ENCODE data around the gene SPART. TPM values are rescaled to one million over a fixed set of nuclear protein-coding genes. Genes with fewer than 3 reads are reported as not detected.
A peak's percentile ranks its signal among the peaks of the same experiment; 100 is the strongest.

Gene SPART
- total RNA-seq, 6 experiments from 2014 or later: 8.1 to 16.4 (median 9.5) TPM

GRCh38 chr13:36354842-36355623, 8.8 kb upstream of the SPART start:
- Histone ChIP-seq H3K4me1 (peaks cover 0 to 7% (median 0%) of the 10 kb centered on the region in 4 donors), H3K9me3 (no peaks in the 10 kb centered on the region), H3K27ac (no peak overlapping the region), H3K4me3 (no peak overlapping the region), H3K36me3 (no peaks in the 10 kb centered on the region), H3K27me3 (no peaks in the 10 kb centered on the region)
- ATAC-seq (no peak), DNase-seq (no peak)
- intact Hi-C loops (cut with DNase I): no loop called here
- WGBS (ENCODE audit: insufficient coverage, low coverage, low lambda C conversion rate, missing lambda C conversion rate): no CpG with 5 or more reads among the region's 1 CpG
- TF ChIP-seq POLR2A (IDR thresholded peaks at IDR 0.05): no peak
- no peak for TF ChIP-seq CTCF (IDR thresholded peaks at IDR 0.05)

- TF ChIP-seq CTCF (IDR thresholded peaks at IDR 0.05) (no peak), POLR2A (IDR thresholded peaks at IDR 0.05) (no peak)
- 56% methylated on average over 3 of the region's 3 CpGs for WGBS (ENCODE audit: insufficient coverage, low coverage, low lambda C conversion rate, missing lambda C conversion rate)
- H3K36me3 ChIP-seq: no peaks in the 10 kb centered on the region
These were observed 6.8 kb upstream of the SPART start for GRCh38 chr13:36353001-36353400.

GRCh38 chr13:36352350-36352749, 6.2 kb upstream of the SPART start:
- H3K36me3 ChIP-seq: no peaks in the 10 kb centered on the region
- peak in 1 of 4 donors; percentile 52 for ATAC-seq
- DNase-seq: no peak
- no peaks in the 10 kb centered on the region for H3K27me3 ChIP-seq
- intact Hi-C loops (cut with DNase I): no loop called here
- TF ChIP-seq CTCF (IDR thresholded peaks at IDR 0.05) (no peak), POLR2A (IDR thresholded peaks at IDR 0.05) (no peak)
- peaks cover 0 to 7% (median 0%) of the 10 kb centered on the region in 4 donors for H3K4me1 ChIP-seq
- no peak overlapping the region for H3K27ac ChIP-seq
- H3K4me3 ChIP-seq: no peak overlapping the region
- H3K9me3 ChIP-seq: no peaks in the 10 kb centered on the region

More at GRCh38 chr13:36353001-36353400, 6.8 kb upstream of the SPART start:
- Histone ChIP-seq H3K9me3 (no peaks in the 10 kb centered on the region), H3K4me1 (peaks cover 0 to 7% (median 0%) of the 10 kb centered on the region in 4 donors), H3K27me3 (no peaks in the 10 kb centered on the region), H3K4me3 (no peak overlapping the region), H3K27ac (no peak overlapping the region)
- intact Hi-C loops (cut with DNase I): no loop called here
- no peak for ATAC-seq
- DNase-seq: no peak

- peaks cover 0 to 4% (median 0%) of the 10 kb centered on the region in 4 donors for H3K4me1 ChIP-seq
- intact Hi-C loops (cut with DNase I): no loop called here
- no peaks in the 10 kb centered on the region for H3K27me3 ChIP-seq
- no peaks in the 10 kb centered on the region for H3K9me3 ChIP-seq
- no peak overlapping the region for H3K27ac ChIP-seq
- no peak overlapping the region for H3K4me3 ChIP-seq
- TF ChIP-seq POLR2A (IDR thresholded peaks at IDR 0.05) (no peak), CTCF (IDR thresholded peaks at IDR 0.05) (no peak)
- no peaks in the 10 kb centered on the region for H3K36me3 ChIP-seq
- WGBS (ENCODE audit: insufficient coverage, low coverage, low lambda C conversion rate, missing lambda C conversion rate): 65% methylated on average over 10 of the region's 10 CpGs
- ATAC-seq (no peak), DNase-seq (no peak)
These were observed 1.5 kb upstream of the SPART start for GRCh38 chr13:36347531-36348210.

Data from right lobe of liver (tissue), 6 donors.